ENCODE results near the gene KREMEN1.

Gene KREMEN1

GRCh38 chr22:29096736-29097669 is 24.2 kb downstream of the KREMEN1 start:
- no peak overlapping the region for H3K4me3 ChIP-seq (ENCODE audit: low read depth, low read length)
- TF ChIP-seq CTCF (IDR thresholded peaks at IDR 0.05; ENCODE audit: low read depth, low read length) = no peak

DNA sequence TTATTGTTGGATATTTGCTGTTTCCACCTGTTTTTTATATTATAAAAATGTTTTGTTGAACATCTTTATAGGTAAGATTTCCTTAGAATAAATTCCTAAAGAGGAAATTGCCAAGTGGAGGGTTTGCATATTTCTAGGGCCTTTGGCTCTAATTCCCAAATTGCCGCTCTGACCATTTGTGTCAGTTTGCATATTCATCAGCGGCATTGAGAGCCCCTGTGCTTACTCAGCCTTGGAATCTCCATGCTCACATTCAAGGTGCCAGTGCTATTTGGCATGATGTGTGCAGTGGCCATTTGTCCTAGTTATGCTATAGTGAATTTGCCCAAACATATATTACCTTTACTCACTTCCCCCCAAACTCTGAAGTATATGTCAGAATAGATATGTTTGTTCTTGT is 25.5 kb downstream of the KREMEN1 start:
- H3K4me3 ChIP-seq (ENCODE audit: low read depth, low read length) = no peak overlapping the region
- no peak for TF ChIP-seq CTCF (IDR thresholded peaks at IDR 0.05; ENCODE audit: low read depth, low read length)

- TF ChIP-seq CTCF (IDR thresholded peaks at IDR 0.05; ENCODE audit: low read depth, low read length) = no peak
- no peak overlapping the region for H3K4me3 ChIP-seq (ENCODE audit: low read depth, low read length)
These were observed 29.5 kb downstream of the KREMEN1 start for GRCh38 chr22:29102300-29102699.

DNA sequence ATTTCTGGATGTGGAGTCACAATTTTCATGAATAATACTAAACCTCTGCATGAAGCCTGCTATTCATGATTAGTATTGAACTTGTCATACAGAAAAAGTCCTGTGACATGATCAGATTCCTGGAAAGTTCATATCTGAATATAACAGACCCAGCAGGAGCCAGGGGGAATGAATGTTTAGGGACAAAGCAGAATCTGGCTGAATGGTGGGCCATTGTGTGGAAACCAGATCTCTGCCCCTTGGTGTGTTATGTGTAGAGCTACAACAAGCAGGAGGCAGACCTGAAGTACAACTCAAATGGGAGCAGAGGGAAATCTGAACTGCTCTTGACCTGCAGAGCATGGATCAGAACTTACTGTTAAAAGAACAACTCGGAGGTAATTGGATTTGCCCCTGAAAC is 30.3 kb downstream of the KREMEN1 start:
- no peak overlapping the region for H3K4me3 ChIP-seq (ENCODE audit: low read depth, low read length)
- TF ChIP-seq CTCF (IDR thresholded peaks at IDR 0.05; ENCODE audit: low read depth, low read length) = no peak

DNA sequence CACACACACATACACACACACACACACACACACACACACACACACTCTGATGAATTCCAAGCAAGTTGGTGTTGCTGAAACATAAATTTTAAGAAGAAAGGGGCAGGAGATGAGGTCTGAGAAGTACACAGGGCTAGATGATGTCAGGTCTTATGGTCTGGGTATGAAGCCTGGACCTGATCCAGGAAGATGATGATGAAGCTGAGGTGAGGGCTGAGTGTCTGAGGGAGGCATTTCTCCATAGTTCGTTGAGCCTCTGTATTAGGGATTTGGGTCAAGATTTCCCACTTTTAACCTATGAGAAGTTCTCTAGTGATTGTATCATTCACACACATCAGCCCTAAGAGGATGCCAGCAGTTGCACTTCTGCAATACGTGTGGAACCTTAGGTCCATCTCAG is 32.6 kb downstream of the KREMEN1 start:
- H3K4me3 ChIP-seq (ENCODE audit: low read depth, low read length) = no peak overlapping the region
- no peak for TF ChIP-seq CTCF (IDR thresholded peaks at IDR 0.05; ENCODE audit: low read depth, low read length)

- H3K4me3 ChIP-seq (ENCODE audit: low read depth, low read length) = no peak overlapping the region
- TF ChIP-seq CTCF (IDR thresholded peaks at IDR 0.05; ENCODE audit: low read depth, low read length) = no peak
These were observed 34.0 kb downstream of the KREMEN1 start for GRCh38 chr22:29106839-29107238.

DNA sequence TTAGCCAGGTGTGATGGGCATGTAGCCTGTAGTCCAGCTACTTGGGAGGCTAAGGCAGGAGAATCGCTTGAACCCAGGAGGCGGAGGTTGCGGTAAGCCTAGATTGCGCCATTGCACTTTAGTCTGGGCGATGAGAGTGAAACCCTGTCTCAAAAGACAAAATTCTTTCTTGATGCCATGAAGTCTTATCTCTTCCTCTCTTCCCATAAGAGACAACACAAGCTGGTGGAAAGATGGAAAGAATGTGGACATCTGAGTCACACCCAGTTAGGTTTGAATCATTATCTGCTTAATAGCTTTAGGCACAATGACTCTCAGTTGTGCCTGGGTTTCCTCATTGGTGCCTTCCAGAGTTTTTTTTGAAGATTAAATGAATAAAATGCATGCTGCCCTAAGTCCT is 35.3 kb downstream of the KREMEN1 start:
- H3K4me3 ChIP-seq (ENCODE audit: low read depth, low read length) = no peak overlapping the region
- no peak for TF ChIP-seq CTCF (IDR thresholded peaks at IDR 0.05; ENCODE audit: low read depth, low read length)

Measured in WI38 (cell line).